ENCODE data around the gene TNK2.

- TF ChIP-seq EZH2 (IDR thresholded peaks at IDR 0.05; ENCODE audit: low read depth, low read length, severe bottlenecking), result no peak
- no peak for TF ChIP-seq ZNF274 (IDR thresholded peaks at IDR 0.05; ENCODE audit: borderline replicate concordance, extremely low read depth, low read length)
Measured at GRCh38 chr3:195877136-195877715, 31.1 kb downstream of the TNK2 start.
